GM12878 (cell line): ENCODE results near the gene DNAJC18. TPM values are rescaled to one million over a fixed set of nuclear protein-coding genes. Genes with fewer than 3 reads are reported as not detected.
"Not testable (repeated sequence)": the region's sequence is repeated elsewhere in the genome, so short reads cannot be mapped to it uniquely, and the experiment has no call there.

Experiments
- ATAC-seq: fragments of 200-7000 bp; cut with Tn5 transposase; 3 replicates; pipeline ENCODE4 v1.9.1; 2020; ENCODE audit warnings: mild to moderate bottlenecking, moderate library complexity
- BruUV-seq: library from RNA; stranded (reverse); fragments of 400-500 nt; replicated peaks from 2 replicates; lab custom pipeline; 2021; lab: Mats Ljungman, UMichigan
- CTCF ChIA-PET: fragments of 300-600 bp; sonication (Branson Sonifier 250); formaldehyde crosslinking; extraction: SDS; loops from one replicate; lab custom pipeline; 2021; ENCODE audit warnings: inconsistent platforms; lab: Yijun Ruan, JAX
- POLR2A ChIA-PET: fragments of 350-600 bp; formaldehyde crosslinking; extraction: SDS; loops from one replicate; lab custom pipeline; 2021; ENCODE audit warnings: inconsistent platforms; lab: Charles Lee
- RAD21 ChIA-PET: fragments of 300-600 bp; sonication (Branson Sonifier 250); formaldehyde crosslinking; loops from one replicate; lab custom pipeline; 2023; ENCODE audit warnings: antibody characterized with exemption; ENCODE audit not compliant: unreplicated experiment; lab: Charles Lee
- SMC1A ChIA-PET: fragments of 300-600 bp; sonication (Branson Sonifier 250); formaldehyde crosslinking; loops from one replicate; lab custom pipeline; 2023; ENCODE audit not compliant: unreplicated experiment, uncharacterized antibody; lab: Charles Lee
- DNase-seq: peaks from one replicate; pipeline ENCODE4 v3.0.0-alpha.2; 2011; ENCODE audit warnings: low read depth, low spot score
- FAIRE-seq: peaks from 3 replicates; lab custom pipeline; 2011; peaks lifted over from hg19 to GRCh38; lab: Jason Lieb, UNC
- H2AFZ ChIP-seq: 2 replicates; pipeline ENCODE4 v1.6.0; 2011; ENCODE audit warnings: low read depth, low read length, control low read depth; ENCODE audit not compliant: control insufficient read depth
- H3K27ac ChIP-seq: 2 replicates; pipeline ENCODE4 v1.5.1; 2011; ENCODE audit warnings: control low read depth; ENCODE audit not compliant: control insufficient read depth, insufficient read depth
- H3K27me3 ChIP-seq, 2 experiments: replicated peaks in 1 of 2; 2 replicates each; pipeline versions ENCODE4 v1.6.0 to v1.6.1; 2011; ENCODE audit warnings: low read length in 1 of 2; ENCODE audit not compliant: control insufficient read depth in 2 of 2, insufficient read depth in 2 of 2
- H3K36me3 ChIP-seq, 2 experiments: 2 replicates each; pipeline ENCODE4 v1.5.1; 2011; ENCODE audit warnings: low read length in 1 of 2; ENCODE audit not compliant: control insufficient read depth in 2 of 2, insufficient read depth in 2 of 2
- H3K4me1 ChIP-seq: 2 replicates; pipeline ENCODE4 v1.6.1; 2011; ENCODE audit warnings: mild to moderate bottlenecking, low read length, moderate library complexity, mixed read lengths; ENCODE audit not compliant: control insufficient read depth, insufficient read depth
- H3K4me2 ChIP-seq: 2 replicates; pipeline ENCODE4 v1.6.0; 2011; ENCODE audit warnings: control low read depth; ENCODE audit not compliant: control insufficient read depth, insufficient read depth
- H3K4me3 ChIP-seq: fragments of 200-600 bp; sonication (generic); 2 replicates; pipeline ENCODE4 v1.5.1; 2016
- H3K79me2 ChIP-seq: 2 replicates; pipeline ENCODE4 v1.6.0; 2011; ENCODE audit warnings: low read length; ENCODE audit not compliant: control insufficient read depth, insufficient read depth
- H3K9ac ChIP-seq: 2 replicates; pipeline ENCODE4 v1.8.0; 2011; ENCODE audit warnings: low read length, control low read depth, mixed read lengths; ENCODE audit not compliant: control insufficient read depth, insufficient read depth
- H3K9me3 ChIP-seq: replicated peaks from 3 replicates; pipeline ENCODE4 v1.5.1; 2011; ENCODE audit warnings: mild to moderate bottlenecking, low read length; ENCODE audit not compliant: control insufficient read depth, insufficient read depth
- H4K20me1 ChIP-seq: 2 replicates; pipeline ENCODE4 v1.6.0; 2011; ENCODE audit not compliant: control insufficient read depth, insufficient read depth
- ETV6 ChIP-seq, 2 experiments: fragments of 450-650 bp in 1 of 2; IDR thresholded peaks in 1 of 2; conservative IDR thresholded peaks in 1 of 2; 2 replicates each; pipeline ENCODE4 v1.6.1; 2014; ENCODE audit warnings: antibody characterized with exemption in 1 of 2, borderline replicate concordance in 1 of 2, low read depth in 1 of 2, mild to moderate bottlenecking in 1 of 2, moderate library complexity in 1 of 2
- IRF5 ChIP-seq: fragments of 450-650 bp; IDR thresholded peaks from 2 replicates; pipeline ENCODE4 v1.6.1; 2017; ENCODE audit warnings: borderline replicate concordance
- MLLT1 ChIP-seq: fragments of 450-650 bp; IDR thresholded peaks from 2 replicates; pipeline ENCODE4 v1.6.1; 2016; ENCODE audit warnings: mild to moderate bottlenecking
- STAT3 ChIP-seq: IDR thresholded peaks from 2 replicates; pipeline ENCODE4 v1.6.1; 2011; ENCODE audit warnings: low read depth, low read length, improper control_type of control experiment
- TCF3 ChIP-seq: IDR thresholded peaks from 2 replicates; pipeline ENCODE4 v1.6.1; 2012; ENCODE audit warnings: low read depth, mild to moderate bottlenecking, low read length, borderline replicate concordance; ENCODE audit not compliant: insufficient read depth
- ZNF384 ChIP-seq: IDR thresholded peaks from 2 replicates; pipeline ENCODE4 v1.6.1; 2012; ENCODE audit warnings: low read depth, mild to moderate bottlenecking, low read length, improper control_type of control experiment, borderline replicate concordance
- whole genome bisulfite sequencing: methylation state at CpG from one replicate; pipeline ENCODE4 v1.1.6; 2016; ENCODE audit warnings: low lambda C conversion rate; ENCODE audit not compliant: insufficient replicate concordance, insufficient coverage; ENCODE audit errors: missing lambda C conversion rate; 5-methylcytosine and 5-hydroxymethylcytosine counted together
- in situ Hi-C: fragments of 300-500 bp; cut with MboI; formaldehyde crosslinking; loops from 9 replicates; pipeline ENCODE4 v1.14.3; 2018; ENCODE audit warnings: mixed read lengths
- intact Hi-C: fragments of 100-400 bp; cut with micrococcal nuclease; formaldehyde crosslinking; loops from one replicate; pipeline ENCODE4 v1.14.2; 2022; ENCODE audit not compliant: unreplicated experiment
- polyA plus RNA-seq, 11 experiments: library from polyadenylated mRNA; depleted of rRNA in 4 of 11; unstranded in 6 of 11; stranded (reverse) in 5 of 11; fragments of >200 nt; fragmentation: Nextera tagmentation in 4 of 11; fragmentation: Illumina TruSeq in 1 of 11; extraction: Ambion mirVana in 4 of 11; extraction: Trizol in 1 of 11; gene quantifications; 1 replicate in 1 of 11; 2 replicates in 10 of 11; pipeline versions ENCODE4 v1.2.1 to v1.2.3, GENCODE V29; 2011 to 2016; ENCODE audit warnings: inconsistent platforms in 2 of 11, missing spikeins in 2 of 11, low read depth in 1 of 11
- total RNA-seq, 4 experiments: library from RNA; depleted of rRNA in 3 of 4; stranded (reverse); fragments of >200 nt in 3 of 4; fragmentation: Illumina TruSeq in 1 of 4; extraction: Trizol in 1 of 4; gene quantifications; 2 replicates each; pipeline versions ENCODE4 v1.2.1 to v1.2.3, GENCODE V29; 2013 to 2021

Gene DNAJC18
- total and polyA plus RNA-seq, 10 of the 15 experiments (the other 5 are each of a cell fraction or from before 2014, with no cell fraction given), result 6.4 to 26.7 (median 17.7) TPM

- no peak for TF ChIP-seq IRF5
- no peak for TF ChIP-seq ZNF384
- TF ChIP-seq ETV6 (conservative IDR thresholded peaks at IDR 0.05 in 1 of 2, IDR thresholded peaks at IDR 0.05 in 1 of 2; ENCODE audit: borderline replicate concordance in 1 of 2, low read depth in 1 of 2), result no peak
- TF ChIP-seq STAT3, result no peak
- TF ChIP-seq TCF3, result no peak
Measured at GRCh38 chr5:139387611-139388197, 51.6 kb downstream of the DNAJC18 start (continued).

DNA sequence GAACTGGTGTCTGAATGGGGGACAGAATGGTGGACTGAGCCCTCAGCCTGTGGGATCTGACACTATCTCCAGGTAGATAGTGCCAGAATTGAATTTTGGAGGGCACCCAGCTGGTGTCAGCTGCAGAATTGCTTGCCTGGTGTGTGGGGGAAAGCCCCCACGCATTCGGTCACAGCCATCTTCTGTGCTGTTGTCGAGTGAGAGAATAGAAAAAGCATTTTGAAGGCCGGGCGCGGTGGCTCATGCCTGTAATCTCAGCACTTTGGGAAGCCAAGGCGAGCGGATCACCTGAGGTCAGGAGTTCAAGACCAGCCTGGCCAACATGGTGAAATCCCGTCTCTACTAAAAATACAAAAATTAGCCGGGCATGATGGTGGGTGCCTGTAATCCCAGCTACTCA is 52.4 kb downstream of the DNAJC18 start:
- H4K20me1 ChIP-seq, H3K9me3 ChIP-seq, H3K36me3 ChIP-seq, ATAC-seq, H2AFZ ChIP-seq, DNase-seq, FAIRE-seq, in situ Hi-C loops, H3K9ac ChIP-seq, BruUV-seq, H3K27me3 ChIP-seq: not testable (repeated sequence)
- 83% methylated on average over 10 of the region's 10 CpGs for WGBS
- peak; percentile 51; the same call in 1 of the 2 replicates for TF ChIP-seq MLLT1
- POLR2A ChIA-PET, result interaction anchor here (0.5 to 6.8 kb wide), 9 partner anchors 9 to 142 kb away, joined by 3 to 74 read pairs (median 4); partner anchors contain the start of genes PAIP2 and SPATA24
- Histone ChIP-seq H3K4me2 (peak overlapping the region; percentile 15), H3K79me2 (peaks cover 51% of the 10 kb centered on the region), H3K4me1 (peaks cover 56% of the 10 kb centered on the region), H3K4me3 (peak overlapping the region; percentile 19; the same call in 1 of the 2 replicates), H3K27ac (0 out of 2 replicates have a peak overlapping the region, but pooled peaks have one; percentile 6)
- SMC1A ChIA-PET, result interaction anchor here (1.0 to 3.9 kb wide), 8 partner anchors 12 to 136 kb away, joined by 3 to 19 read pairs (median 3); partner anchors contain the start of gene SPATA24
- intact Hi-C loops, result loop anchor here (5.0 kb wide), 1 partner anchor 190 kb away; the partner anchor contains the start of gene SIL1
- CTCF ChIA-PET, result interaction anchor here (0.7 to 3.2 kb wide), 9 partner anchors 8 to 755 kb away, joined by 3 to 15 read pairs (median 4); partner anchors contain the start of gene PAIP2
- RAD21 ChIA-PET, result interaction anchor here (0.8 to 5.8 kb wide), 5 partner anchors 17 to 136 kb away, joined by 3 to 42 read pairs (median 5); partner anchors contain the start of genes PAIP2 and SPATA24
